GM12878 (cell line): ENCODE data around the gene SLC24A3. TPM values are rescaled to one million over a fixed set of nuclear protein-coding genes. Genes with fewer than 3 reads are reported as not detected.

Experiments
- ATAC-seq: fragments of 200-7000 bp; cut with Tn5 transposase; 3 replicates; pipeline ENCODE4 v1.9.1; 2020; ENCODE audit warnings: mild to moderate bottlenecking, moderate library complexity
- BruUV-seq: library from RNA; stranded (reverse); fragments of 400-500 nt; replicated peaks from 2 replicates; lab custom pipeline; 2021; lab: Mats Ljungman, UMichigan
- CTCF ChIA-PET: fragments of 300-600 bp; sonication (Branson Sonifier 250); formaldehyde crosslinking; extraction: SDS; loops from one replicate; lab custom pipeline; 2021; ENCODE audit warnings: inconsistent platforms; lab: Yijun Ruan, JAX
- POLR2A ChIA-PET: fragments of 350-600 bp; formaldehyde crosslinking; extraction: SDS; loops from one replicate; lab custom pipeline; 2021; ENCODE audit warnings: inconsistent platforms; lab: Charles Lee
- RAD21 ChIA-PET: fragments of 300-600 bp; sonication (Branson Sonifier 250); formaldehyde crosslinking; loops from one replicate; lab custom pipeline; 2023; ENCODE audit warnings: antibody characterized with exemption; ENCODE audit not compliant: unreplicated experiment; lab: Charles Lee
- SMC1A ChIA-PET: fragments of 300-600 bp; sonication (Branson Sonifier 250); formaldehyde crosslinking; loops from one replicate; lab custom pipeline; 2023; ENCODE audit not compliant: unreplicated experiment, uncharacterized antibody; lab: Charles Lee
- DNase-seq: peaks from one replicate; pipeline ENCODE4 v3.0.0-alpha.2; 2011; ENCODE audit warnings: low read depth, low spot score
- FAIRE-seq: peaks from 3 replicates; lab custom pipeline; 2011; peaks lifted over from hg19 to GRCh38; lab: Jason Lieb, UNC
- H2AFZ ChIP-seq: 2 replicates; pipeline ENCODE4 v1.6.0; 2011; ENCODE audit warnings: low read depth, low read length, control low read depth; ENCODE audit not compliant: control insufficient read depth
- H3K27ac ChIP-seq: 2 replicates; pipeline ENCODE4 v1.5.1; 2011; ENCODE audit warnings: control low read depth; ENCODE audit not compliant: control insufficient read depth, insufficient read depth
- H3K27me3 ChIP-seq, 2 experiments: replicated peaks in 1 of 2; 2 replicates each; pipeline versions ENCODE4 v1.6.0 to v1.6.1; 2011; ENCODE audit warnings: low read length in 1 of 2; ENCODE audit not compliant: control insufficient read depth in 2 of 2, insufficient read depth in 2 of 2
- H3K36me3 ChIP-seq, 2 experiments: 2 replicates each; pipeline ENCODE4 v1.5.1; 2011; ENCODE audit warnings: low read length in 1 of 2; ENCODE audit not compliant: control insufficient read depth in 2 of 2, insufficient read depth in 2 of 2
- H3K4me1 ChIP-seq: 2 replicates; pipeline ENCODE4 v1.6.1; 2011; ENCODE audit warnings: mild to moderate bottlenecking, low read length, moderate library complexity, mixed read lengths; ENCODE audit not compliant: control insufficient read depth, insufficient read depth
- H3K4me2 ChIP-seq: 2 replicates; pipeline ENCODE4 v1.6.0; 2011; ENCODE audit warnings: control low read depth; ENCODE audit not compliant: control insufficient read depth, insufficient read depth
- H3K4me3 ChIP-seq: fragments of 200-600 bp; sonication (generic); 2 replicates; pipeline ENCODE4 v1.5.1; 2016
- H3K79me2 ChIP-seq: 2 replicates; pipeline ENCODE4 v1.6.0; 2011; ENCODE audit warnings: low read length; ENCODE audit not compliant: control insufficient read depth, insufficient read depth
- H3K9ac ChIP-seq: 2 replicates; pipeline ENCODE4 v1.8.0; 2011; ENCODE audit warnings: low read length, control low read depth, mixed read lengths; ENCODE audit not compliant: control insufficient read depth, insufficient read depth
- H3K9me3 ChIP-seq: replicated peaks from 3 replicates; pipeline ENCODE4 v1.5.1; 2011; ENCODE audit warnings: mild to moderate bottlenecking, low read length; ENCODE audit not compliant: control insufficient read depth, insufficient read depth
- H4K20me1 ChIP-seq: 2 replicates; pipeline ENCODE4 v1.6.0; 2011; ENCODE audit not compliant: control insufficient read depth, insufficient read depth
- CBX5 ChIP-seq: sonication (generic); IDR thresholded peaks from 2 replicates; pipeline ENCODE4 v1.6.1; 2016; ENCODE audit warnings: low read depth, moderate library complexity, mild to moderate bottlenecking, inconsistent platforms
- CREB1 ChIP-seq: IDR thresholded peaks from 2 replicates; pipeline ENCODE4 v1.6.1; 2012; ENCODE audit warnings: low read depth, mild to moderate bottlenecking, inconsistent platforms
- ETV6 ChIP-seq, 2 experiments: fragments of 450-650 bp in 1 of 2; IDR thresholded peaks in 1 of 2; conservative IDR thresholded peaks in 1 of 2; 2 replicates each; pipeline ENCODE4 v1.6.1; 2014; ENCODE audit warnings: antibody characterized with exemption in 1 of 2, borderline replicate concordance in 1 of 2, low read depth in 1 of 2, mild to moderate bottlenecking in 1 of 2, moderate library complexity in 1 of 2
- FOS ChIP-seq: IDR thresholded peaks from 3 replicates; pipeline ENCODE4 v1.6.1; 2011; ENCODE audit warnings: borderline replicate concordance; ENCODE audit not compliant: insufficient read length; ENCODE audit errors: extremely low read depth
- IKZF2 ChIP-seq, 2 experiments: fragments of 450-650 bp; IDR thresholded peaks; 2 replicates each; pipeline ENCODE4 v1.6.1; 2017; ENCODE audit warnings: mild to moderate bottlenecking in 2 of 2, moderate library complexity in 2 of 2
- JUNB ChIP-seq: IDR thresholded peaks from 2 replicates; pipeline ENCODE4 v1.6.1; 2016; ENCODE audit warnings: antibody characterized with exemption, mild to moderate bottlenecking
- JUND ChIP-seq: IDR thresholded peaks from 2 replicates; pipeline ENCODE4 v1.6.1; 2012; ENCODE audit warnings: low read depth, mild to moderate bottlenecking, low read length, improper control_type of control experiment, moderate library complexity
- KLF5 ChIP-seq: fragments of 450-650 bp; IDR thresholded peaks from 2 replicates; pipeline ENCODE4 v1.6.1; 2014; ENCODE audit warnings: mild to moderate bottlenecking; ENCODE audit not compliant: partially characterized antibody
- MEF2A ChIP-seq: IDR thresholded peaks from 2 replicates; pipeline ENCODE4 v1.6.1; 2011; ENCODE audit warnings: low read depth, mild to moderate bottlenecking, low read length, moderate library complexity; ENCODE audit not compliant: insufficient read depth
- MTA3 ChIP-seq: IDR thresholded peaks from 2 replicates; pipeline ENCODE4 v1.6.1; 2012; ENCODE audit warnings: low read length, inconsistent platforms, borderline replicate concordance
- MYC ChIP-seq: IDR thresholded peaks from 2 replicates; pipeline ENCODE4 v1.6.1; 2011; ENCODE audit warnings: mild to moderate bottlenecking, low read length, moderate library complexity, inconsistent platforms; ENCODE audit not compliant: insufficient read depth, insufficient replicate concordance, insufficient read length, severe bottlenecking
- POLR2A ChIP-seq: IDR thresholded peaks from 2 replicates; pipeline ENCODE4 v1.6.1; 2011; ENCODE audit warnings: low read depth, mild to moderate bottlenecking, low read length
- RAD21 ChIP-seq: IDR thresholded peaks from 2 replicates; pipeline ENCODE4 v1.6.1; 2011; ENCODE audit warnings: mild to moderate bottlenecking, low read depth, low read length, moderate library complexity; ENCODE audit not compliant: insufficient read depth
- ZNF384 ChIP-seq: IDR thresholded peaks from 2 replicates; pipeline ENCODE4 v1.6.1; 2012; ENCODE audit warnings: low read depth, mild to moderate bottlenecking, low read length, improper control_type of control experiment, borderline replicate concordance
- WGBS: methylation state at CpG from one replicate; pipeline ENCODE4 v1.1.6; 2016; ENCODE audit warnings: low lambda C conversion rate; ENCODE audit not compliant: insufficient replicate concordance, insufficient coverage; ENCODE audit errors: missing lambda C conversion rate; 5-methylcytosine and 5-hydroxymethylcytosine counted together
- in situ Hi-C: fragments of 300-500 bp; cut with MboI; formaldehyde crosslinking; loops from 9 replicates; pipeline ENCODE4 v1.14.3; 2018; ENCODE audit warnings: mixed read lengths
- intact Hi-C: fragments of 100-400 bp; cut with micrococcal nuclease; formaldehyde crosslinking; loops from one replicate; pipeline ENCODE4 v1.14.2; 2022; ENCODE audit not compliant: unreplicated experiment
- polyA plus RNA-seq, 11 experiments: library from polyadenylated mRNA; depleted of rRNA in 4 of 11; unstranded in 6 of 11; stranded (reverse) in 5 of 11; fragments of >200 nt; fragmentation: Nextera tagmentation in 4 of 11; fragmentation: Illumina TruSeq in 1 of 11; extraction: Ambion mirVana in 4 of 11; extraction: Trizol in 1 of 11; gene quantifications; 1 replicate in 1 of 11; 2 replicates in 10 of 11; pipeline versions ENCODE4 v1.2.1 to v1.2.3, GENCODE V29; 2011 to 2016; ENCODE audit warnings: inconsistent platforms in 2 of 11, missing spikeins in 2 of 11, low read depth in 1 of 11
- total RNA-seq, 4 experiments: library from RNA; depleted of rRNA in 3 of 4; stranded (reverse); fragments of >200 nt in 3 of 4; fragmentation: Illumina TruSeq in 1 of 4; extraction: Trizol in 1 of 4; gene quantifications; 2 replicates each; pipeline versions ENCODE4 v1.2.1 to v1.2.3, GENCODE V29; 2013 to 2021
- TF ChIP-seq, protein P1 (sequence below): fragments of 450-650 bp; IDR thresholded peaks from 2 replicates; pipeline ENCODE4 v1.6.1; 2017; ENCODE audit warnings: borderline replicate concordance
- TF ChIP-seq, protein P2 (sequence below): IDR thresholded peaks from 2 replicates; pipeline ENCODE4 v1.6.1; 2011; ENCODE audit warnings: mild to moderate bottlenecking, low read depth, low read length, moderate library complexity; ENCODE audit not compliant: insufficient replicate concordance
- TF ChIP-seq, protein P3 (sequence below): IDR thresholded peaks from 2 replicates; pipeline ENCODE4 v1.6.1; 2012; ENCODE audit warnings: low read depth, low read length, improper control_type of control experiment
- TF ChIP-seq, protein P4 (sequence below): fragments of 450-650 bp; IDR thresholded peaks from 2 replicates; pipeline ENCODE4 v1.6.1; 2018; ENCODE audit warnings: mild to moderate bottlenecking, low read depth, moderate library complexity; ENCODE audit not compliant: partially characterized antibody

SLC24A3 gene
- total and polyA plus RNA-seq, 10 of the 15 experiments (the other 5 are each of a cell fraction or from before 2014, with no cell fraction given): 0.04 TPM; not detected in 9

DNA sequence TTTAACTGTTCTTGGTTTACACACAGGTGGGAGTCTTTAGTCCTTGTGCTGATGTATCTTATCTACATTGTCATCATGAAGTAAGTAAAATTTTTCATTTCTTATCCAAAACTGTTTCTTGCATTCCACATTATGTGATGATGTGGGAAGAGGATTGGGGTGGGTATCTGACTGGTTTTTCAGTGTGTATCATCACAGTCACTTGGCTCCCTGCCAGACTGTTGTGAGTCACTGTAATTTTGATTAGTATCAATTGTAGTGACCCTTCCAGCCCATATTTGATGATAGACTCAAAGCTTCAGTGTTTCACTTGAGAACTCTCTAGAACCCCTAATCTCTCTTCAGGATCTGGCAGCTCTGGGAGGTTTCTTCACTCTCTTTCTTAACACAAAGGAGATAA is 461.1 kb downstream of the SLC24A3 start (continued):
- TF ChIP-seq MYC: no peak
- no peak for TF ChIP-seq MEF2A
- no peak for TF ChIP-seq FOS
- no peak for TF ChIP-seq JUNB
- TF ChIP-seq CBX5: no peak

DNA sequence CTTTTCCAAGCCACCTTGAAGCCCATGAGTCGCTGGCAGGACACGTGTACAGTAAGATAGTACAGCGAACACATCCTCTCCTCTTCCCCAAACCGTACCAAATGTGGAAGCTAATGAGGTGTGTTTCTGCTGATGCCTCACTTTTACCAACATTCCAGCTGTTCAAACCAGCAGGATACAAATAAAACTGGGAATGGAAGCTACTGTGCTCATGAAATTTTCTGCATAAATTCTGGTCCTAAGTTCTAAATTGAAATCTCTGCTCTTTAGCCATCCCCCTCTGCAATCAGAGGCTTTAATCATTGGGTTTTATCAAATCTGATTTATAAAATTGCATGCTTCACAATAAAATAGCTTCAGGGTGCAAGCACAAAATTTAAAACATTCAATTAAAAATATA is 463.8 kb downstream of the SLC24A3 start:
- Histone ChIP-seq H3K36me3 (no peaks in the 10 kb centered on the region), H3K79me2 (no peaks in the 10 kb centered on the region), H3K4me1 (no peaks in the 10 kb centered on the region), H2AFZ (no peak overlapping the region), H3K4me2 (no peak overlapping the region), H4K20me1 (no peaks in the 10 kb centered on the region), H3K4me3 (no peak overlapping the region), H3K9me3 (no peaks in the 10 kb centered on the region; the same call in 2 of the 3 replicates), H3K27me3 (no peaks in the 10 kb centered on the region), H3K9ac (no peak overlapping the region), H3K27ac (no peak overlapping the region)
- FAIRE-seq: no peak
- intact Hi-C loops: no loop called here
- ChIA-PET CTCF (interaction anchor here (1.2 to 1.6 kb wide), 2 partner anchors 10 to 15 kb away, joined by 3 to 7 read pairs; no protein-coding TSS in a partner anchor), RAD21 (no interaction called here), POLR2A (no interaction called here), SMC1A (interaction anchor here (1.2 kb wide), 1 partner anchor 15 kb away, joined by 3 read pairs; no protein-coding TSS in a partner anchor)
- 31% methylated on average over 4 of the region's 4 CpGs for WGBS
- no TSS peak for BruUV-seq
- no peak for ATAC-seq
- no peak for DNase-seq
- in situ Hi-C loops: no loop called here
- TF ChIP-seq, protein P1, sequence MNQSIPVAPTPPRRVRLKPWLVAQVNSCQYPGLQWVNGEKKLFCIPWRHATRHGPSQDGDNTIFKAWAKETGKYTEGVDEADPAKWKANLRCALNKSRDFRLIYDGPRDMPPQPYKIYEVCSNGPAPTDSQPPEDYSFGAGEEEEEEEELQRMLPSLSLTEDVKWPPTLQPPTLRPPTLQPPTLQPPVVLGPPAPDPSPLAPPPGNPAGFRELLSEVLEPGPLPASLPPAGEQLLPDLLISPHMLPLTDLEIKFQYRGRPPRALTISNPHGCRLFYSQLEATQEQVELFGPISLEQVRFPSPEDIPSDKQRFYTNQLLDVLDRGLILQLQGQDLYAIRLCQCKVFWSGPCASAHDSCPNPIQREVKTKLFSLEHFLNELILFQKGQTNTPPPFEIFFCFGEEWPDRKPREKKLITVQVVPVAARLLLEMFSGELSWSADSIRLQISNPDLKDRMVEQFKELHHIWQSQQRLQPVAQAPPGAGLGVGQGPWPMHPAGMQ: no peak
- TF ChIP-seq, protein P2, sequence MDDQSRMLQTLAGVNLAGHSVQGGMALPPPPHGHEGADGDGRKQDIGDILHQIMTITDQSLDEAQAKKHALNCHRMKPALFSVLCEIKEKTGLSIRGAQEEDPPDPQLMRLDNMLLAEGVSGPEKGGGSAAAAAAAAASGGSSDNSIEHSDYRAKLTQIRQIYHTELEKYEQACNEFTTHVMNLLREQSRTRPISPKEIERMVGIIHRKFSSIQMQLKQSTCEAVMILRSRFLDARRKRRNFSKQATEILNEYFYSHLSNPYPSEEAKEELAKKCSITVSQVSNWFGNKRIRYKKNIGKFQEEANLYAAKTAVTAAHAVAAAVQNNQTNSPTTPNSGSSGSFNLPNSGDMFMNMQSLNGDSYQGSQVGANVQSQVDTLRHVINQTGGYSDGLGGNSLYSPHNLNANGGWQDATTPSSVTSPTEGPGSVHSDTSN: no peak
- no peak for TF ChIP-seq IKZF2 (IDR thresholded peaks at IDR 0.05)
- TF ChIP-seq RAD21: no peak
- TF ChIP-seq POLR2A: no peak
- no peak for TF ChIP-seq MTA3
- TF ChIP-seq, protein P3, sequence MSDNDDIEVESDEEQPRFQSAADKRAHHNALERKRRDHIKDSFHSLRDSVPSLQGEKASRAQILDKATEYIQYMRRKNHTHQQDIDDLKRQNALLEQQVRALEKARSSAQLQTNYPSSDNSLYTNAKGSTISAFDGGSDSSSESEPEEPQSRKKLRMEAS: no peak
- no peak for TF ChIP-seq JUND
- no peak for TF ChIP-seq ZNF384
- TF ChIP-seq KLF5: no peak
- TF ChIP-seq CREB1: no peak
- TF ChIP-seq, protein P4, sequence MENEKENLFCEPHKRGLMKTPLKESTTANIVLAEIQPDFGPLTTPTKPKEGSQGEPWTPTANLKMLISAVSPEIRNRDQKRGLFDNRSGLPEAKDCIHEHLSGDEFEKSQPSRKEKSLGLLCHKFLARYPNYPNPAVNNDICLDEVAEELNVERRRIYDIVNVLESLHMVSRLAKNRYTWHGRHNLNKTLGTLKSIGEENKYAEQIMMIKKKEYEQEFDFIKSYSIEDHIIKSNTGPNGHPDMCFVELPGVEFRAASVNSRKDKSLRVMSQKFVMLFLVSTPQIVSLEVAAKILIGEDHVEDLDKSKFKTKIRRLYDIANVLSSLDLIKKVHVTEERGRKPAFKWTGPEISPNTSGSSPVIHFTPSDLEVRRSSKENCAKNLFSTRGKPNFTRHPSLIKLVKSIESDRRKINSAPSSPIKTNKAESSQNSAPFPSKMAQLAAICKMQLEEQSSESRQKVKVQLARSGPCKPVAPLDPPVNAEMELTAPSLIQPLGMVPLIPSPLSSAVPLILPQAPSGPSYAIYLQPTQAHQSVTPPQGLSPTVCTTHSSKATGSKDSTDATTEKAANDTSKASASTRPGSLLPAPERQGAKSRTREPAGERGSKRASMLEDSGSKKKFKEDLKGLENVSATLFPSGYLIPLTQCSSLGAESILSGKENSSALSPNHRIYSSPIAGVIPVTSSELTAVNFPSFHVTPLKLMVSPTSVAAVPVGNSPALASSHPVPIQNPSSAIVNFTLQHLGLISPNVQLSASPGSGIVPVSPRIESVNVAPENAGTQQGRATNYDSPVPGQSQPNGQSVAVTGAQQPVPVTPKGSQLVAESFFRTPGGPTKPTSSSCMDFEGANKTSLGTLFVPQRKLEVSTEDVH: no peak
- no peak for TF ChIP-seq ETV6 (conservative IDR thresholded peaks at IDR 0.05 in 1 of 2, IDR thresholded peaks at IDR 0.05 in 1 of 2; ENCODE audit: borderline replicate concordance in 1 of 2, low read depth in 1 of 2)
